ENCODE results near the gene FGF12. TPM values are rescaled to one million over a fixed set of nuclear protein-coding genes. Genes with fewer than 3 reads are reported as not detected.
"Not testable (repeated sequence)": the region's sequence is repeated elsewhere in the genome, so short reads cannot be mapped to it uniquely, and the experiment has no call there.

FGF12 gene
- total RNA-seq, 1 donor from 2014 or later = 4.5 TPM

DNA sequence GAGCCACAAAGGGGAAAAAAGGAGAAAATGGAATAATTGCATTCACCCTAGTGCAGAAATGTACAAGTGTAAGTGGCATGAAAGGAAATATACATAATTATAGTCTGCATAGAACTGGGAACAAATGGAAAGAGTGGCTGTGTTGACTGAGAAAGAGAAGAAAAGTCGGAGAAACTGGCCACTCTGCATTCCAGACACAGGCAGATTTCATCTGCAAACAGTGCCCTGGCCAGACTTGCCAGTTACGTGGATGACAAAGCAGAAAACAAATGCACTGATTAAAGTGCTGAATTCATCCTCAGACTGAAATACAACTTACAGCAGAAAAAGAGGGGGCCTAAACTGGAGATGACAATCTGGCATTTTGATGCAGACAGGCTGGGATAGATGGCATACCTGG is 129.8 kb downstream of the FGF12 start:
- DNase-seq (ENCODE audit: low spot score) = no peak

DNA sequence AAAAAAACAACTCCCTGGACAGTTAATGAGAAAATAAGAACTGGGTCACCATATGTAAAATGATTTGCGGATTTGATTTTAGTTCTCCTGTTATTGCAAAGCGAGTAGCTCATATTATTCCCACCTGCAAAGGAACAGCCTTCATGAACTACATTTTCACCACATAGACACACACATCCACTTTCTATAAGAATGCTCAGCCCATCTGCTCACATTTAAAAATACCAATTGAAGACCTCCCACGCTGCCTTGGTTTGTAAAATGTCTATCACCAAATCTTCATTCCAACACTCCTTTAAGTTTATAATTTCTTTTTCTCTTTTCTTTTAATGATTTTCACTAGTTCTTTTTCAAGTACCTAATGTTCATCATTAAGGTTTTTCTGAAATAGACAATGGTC is 148.6 kb downstream of the FGF12 start:
- DNase-seq (ENCODE audit: low spot score) = no peak

DNA sequence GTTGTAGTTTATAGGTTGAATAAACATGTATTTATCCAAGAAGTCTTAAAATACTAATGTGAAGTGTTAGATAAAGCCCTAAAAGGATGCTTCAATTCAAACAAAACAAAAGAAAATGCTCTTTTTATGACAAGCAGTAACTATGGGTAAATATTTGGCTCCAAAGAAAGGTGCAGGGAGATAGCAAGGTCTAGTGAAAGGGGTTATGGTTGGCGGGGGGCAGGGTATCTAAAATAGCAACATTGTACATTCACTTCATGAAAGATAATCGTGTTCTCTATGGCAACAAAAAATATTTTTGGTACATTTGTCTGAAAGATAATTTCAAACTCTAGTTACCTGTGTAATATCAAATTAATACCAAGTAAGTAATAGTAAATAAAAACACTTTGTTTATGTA is 149.5 kb downstream of the FGF12 start:
- DNase-seq (ENCODE audit: low spot score) = no peak

DNA sequence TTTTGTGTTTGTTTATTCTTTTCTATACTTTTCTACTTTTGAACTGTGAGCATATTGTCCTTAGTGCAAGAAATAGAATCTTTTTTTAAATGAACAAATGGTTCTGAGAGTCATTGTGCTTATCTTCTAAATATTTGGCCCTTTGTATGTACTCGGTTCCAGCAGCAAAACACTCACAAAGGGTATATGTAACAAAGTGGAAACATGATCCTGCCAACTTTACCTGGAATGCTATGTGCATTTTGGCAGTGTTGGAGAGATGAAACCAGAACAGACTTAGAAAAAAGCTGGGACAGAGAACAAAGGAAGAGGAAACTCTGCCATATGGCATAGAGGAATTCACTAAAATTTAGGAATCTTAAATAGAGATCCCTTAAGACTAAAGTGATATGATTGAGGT is 150.1 kb downstream of the FGF12 start:
- no peak for DNase-seq (ENCODE audit: low spot score)

DNA sequence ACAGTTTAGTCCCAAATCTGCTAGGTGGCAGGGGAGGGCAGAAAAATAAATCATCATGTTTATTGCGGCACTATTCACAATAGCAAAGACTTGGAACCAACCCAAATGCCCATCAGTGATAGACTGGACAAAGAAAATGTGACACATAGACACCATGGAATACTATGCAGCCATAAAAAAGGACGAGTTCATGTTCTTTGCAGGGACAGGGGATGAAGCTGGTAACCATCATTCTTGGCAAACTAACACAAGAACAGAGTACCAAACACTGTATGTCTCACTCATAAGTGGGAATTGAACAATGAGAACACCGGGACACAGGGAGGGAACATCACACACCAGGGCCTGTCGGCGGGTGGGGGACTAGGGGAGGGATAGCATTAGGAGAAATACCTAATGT is 150.6 kb downstream of the FGF12 start:
- not testable (repeated sequence) for DNase-seq (ENCODE audit: low spot score)

DNA sequence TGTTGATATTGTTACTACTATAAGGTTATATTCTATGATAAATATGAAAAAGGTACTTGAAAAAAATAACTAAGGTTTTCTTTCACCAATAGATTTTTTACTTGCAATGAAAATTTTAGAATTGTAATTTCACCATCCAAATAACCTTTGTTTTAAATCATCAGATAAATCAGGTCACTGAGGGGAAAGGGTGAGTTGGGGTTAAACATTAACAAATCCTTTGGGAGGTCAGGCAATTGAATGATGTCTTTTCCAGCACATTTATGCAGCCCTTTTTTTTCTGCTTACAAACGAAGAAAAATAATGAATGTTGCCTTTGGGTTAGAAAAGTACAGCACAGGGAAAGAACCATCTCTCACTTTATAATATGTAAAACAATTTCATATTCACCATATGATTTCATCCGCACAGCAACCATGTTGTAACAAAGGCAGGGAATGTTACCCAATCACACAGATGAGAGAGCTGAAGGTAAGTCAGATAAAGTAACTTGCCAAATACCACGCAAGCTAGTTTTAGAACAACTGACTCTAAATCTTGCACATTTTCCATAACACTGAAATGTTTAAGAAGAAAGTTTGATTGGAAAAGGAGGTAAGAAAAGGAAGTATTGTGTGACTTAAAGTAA is 151.3 kb downstream of the FGF12 start:
- no peak for DNase-seq (ENCODE audit: low spot score)

DNA sequence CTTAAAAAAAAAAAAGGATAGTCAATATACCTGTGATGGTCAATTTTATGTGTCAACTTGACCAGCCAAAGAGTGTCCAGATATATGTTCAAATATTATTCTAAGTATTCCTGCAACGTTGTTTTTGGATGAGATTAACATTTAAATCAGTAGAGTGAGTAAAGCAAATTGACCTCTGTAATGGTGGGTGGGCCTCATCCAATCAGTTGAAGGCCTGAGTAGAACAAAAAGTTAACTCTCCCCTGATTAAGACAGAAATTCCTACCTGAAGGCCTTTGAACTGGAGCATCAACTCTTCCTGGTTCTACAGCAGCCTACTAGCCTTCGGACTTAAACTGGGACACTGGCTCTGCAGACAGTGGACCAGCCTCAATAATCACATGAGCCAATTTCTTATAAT is 154.1 kb downstream of the FGF12 start:
- DNase-seq (ENCODE audit: low spot score) = no peak

DNA sequence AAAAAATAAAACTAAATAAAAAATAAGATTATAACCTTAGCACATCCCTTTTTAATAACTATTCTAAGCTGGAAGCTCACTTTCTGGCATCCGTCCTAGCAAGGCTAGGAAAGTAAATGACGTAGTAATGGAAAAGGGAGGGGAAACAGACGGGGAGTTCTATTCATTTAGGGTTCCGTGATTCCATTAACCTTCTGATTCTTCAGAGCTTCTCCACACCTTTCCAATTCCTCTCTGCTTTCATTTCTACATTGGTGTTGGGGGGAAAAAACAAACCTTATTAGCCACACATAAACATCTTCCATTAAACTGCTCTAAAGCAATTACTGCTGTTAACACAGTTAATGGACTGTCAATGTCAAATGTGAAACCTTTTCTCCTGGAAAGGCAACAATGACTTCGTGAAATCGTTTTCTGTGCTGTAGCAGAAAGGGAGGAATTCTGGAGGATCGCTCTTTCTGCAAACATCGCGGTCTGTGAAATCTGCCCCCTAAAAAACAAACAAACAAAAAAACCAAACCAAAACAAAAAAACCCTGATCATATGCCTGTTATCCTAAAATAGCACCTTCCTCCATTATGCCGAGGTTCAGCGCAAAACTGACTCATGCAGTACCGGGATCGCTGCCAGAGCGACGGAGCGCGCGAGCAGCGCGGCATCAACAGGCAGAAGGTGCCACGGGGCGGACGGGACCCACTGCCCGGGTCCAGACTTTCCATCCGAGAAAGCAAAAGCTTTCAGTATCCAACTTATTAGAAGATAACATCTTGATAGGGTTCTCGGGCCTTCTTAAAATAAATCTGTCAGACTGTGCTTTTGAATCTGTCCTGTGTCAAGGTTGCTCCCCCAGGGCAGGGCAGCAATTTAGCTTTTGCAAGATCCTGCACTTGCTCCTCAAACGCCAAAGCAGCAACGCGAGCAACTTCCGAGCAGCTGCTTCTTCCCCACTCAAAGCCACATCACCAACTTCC is 156.2 kb downstream of the FGF12 start:
- DNase-seq (ENCODE audit: low spot score) = no peak

DNA sequence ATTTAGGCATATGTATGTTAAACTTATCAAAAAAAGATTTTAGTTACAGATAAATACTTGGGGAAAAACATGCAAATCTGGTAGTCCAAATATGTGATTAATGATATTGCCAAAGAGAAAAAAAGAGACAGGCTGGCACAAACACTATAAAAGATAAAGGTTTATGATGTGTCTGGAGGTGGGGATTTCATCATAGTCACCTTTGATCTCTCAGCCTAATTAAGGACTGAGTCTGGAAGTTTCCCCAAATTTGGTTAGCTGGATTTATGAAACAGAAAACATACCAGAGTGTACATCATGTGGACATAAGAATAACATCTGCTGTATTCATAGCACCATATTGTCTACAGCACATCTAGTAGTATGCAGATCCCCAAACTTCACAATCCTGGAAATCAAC is 157.0 kb downstream of the FGF12 start:
- DNase-seq (ENCODE audit: low spot score) = no peak

DNA sequence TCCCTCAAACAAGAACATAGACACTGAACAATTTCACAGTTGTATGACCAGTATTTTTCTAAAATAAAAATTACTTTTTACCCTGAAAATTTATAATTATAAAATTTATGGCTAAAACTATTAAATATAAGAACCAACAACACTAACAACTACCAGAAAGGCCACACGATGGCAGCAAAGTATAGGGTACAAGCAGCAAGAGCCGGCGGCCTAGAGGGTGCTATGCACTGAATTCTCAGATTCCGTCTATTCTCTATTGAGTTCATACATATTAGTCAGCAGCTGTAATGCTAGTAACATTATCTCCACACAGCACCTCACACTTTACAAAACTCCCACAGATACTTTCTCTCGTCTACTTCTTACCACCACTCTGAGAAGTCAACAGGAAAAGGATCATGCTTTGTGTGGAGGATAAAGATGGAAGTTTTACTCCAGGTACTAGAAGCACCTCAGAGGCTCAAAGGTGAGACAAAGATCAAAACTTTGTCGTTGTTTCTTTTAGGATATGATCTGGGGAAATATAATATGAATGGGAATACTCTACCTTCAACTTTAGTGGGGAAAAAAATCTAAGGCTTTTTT is 160.5 kb downstream of the FGF12 start:
- DNase-seq (ENCODE audit: low spot score) = no peak

DNA sequence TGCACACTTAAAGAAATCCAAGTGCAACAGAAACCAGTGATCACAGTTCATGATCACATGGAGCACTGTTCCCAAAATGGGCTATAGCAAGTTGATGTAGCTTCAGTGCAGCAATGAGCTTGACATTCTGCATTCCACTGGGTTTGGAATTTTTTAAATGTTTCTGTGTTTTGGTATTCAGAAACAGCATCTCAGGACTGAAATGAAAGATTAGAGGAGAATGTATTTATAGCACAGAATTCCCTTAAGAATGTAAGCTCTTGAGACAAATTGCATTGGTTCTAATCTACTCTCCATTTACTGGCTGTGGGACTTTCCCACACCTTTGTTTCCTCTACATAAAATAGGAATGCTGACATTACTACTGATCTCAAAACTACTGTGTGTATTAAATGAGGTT is 162.7 kb downstream of the FGF12 start:
- DNase-seq (ENCODE audit: low spot score) = no peak

DNA sequence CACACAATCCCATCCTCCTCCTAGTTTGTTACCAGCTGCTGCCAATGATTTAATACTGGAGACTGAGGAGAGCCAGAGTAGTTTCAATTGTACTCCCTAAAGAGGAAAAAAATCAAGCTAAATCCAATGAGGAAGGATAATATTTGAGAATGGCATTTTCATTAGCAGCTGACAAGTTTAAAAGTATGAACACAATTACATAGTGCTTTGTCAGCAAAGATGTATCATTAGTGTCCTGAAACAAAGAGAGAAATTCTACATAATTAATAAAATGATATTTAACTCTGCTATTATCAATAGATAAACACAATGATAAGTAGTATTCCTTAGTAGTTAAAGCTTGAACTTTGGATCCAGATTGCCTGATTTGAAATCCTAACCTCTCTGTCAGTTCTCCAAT is 163.9 kb downstream of the FGF12 start:
- no peak for DNase-seq (ENCODE audit: low spot score)

DNA sequence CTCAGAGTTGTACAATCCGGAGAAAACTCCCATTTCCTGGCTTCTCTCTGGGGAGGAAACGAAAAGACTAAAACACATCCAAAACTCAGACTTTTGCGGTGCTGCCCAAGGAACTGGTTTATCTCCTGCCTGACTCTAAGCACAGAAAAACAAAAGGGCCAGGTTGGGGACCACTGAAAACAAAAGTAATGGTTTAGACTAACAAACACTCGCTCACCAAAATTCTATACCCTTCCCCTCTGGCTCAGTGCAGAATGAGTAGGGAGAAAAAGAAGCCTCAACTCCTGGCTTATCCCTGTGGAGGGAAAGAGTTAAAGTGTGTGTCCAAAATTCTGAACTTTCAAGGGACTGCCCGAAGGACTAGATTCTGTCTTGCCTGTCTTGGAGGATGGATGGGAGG is 173.6 kb downstream of the FGF12 start:
- DNase-seq (ENCODE audit: low spot score) = no peak

DNA sequence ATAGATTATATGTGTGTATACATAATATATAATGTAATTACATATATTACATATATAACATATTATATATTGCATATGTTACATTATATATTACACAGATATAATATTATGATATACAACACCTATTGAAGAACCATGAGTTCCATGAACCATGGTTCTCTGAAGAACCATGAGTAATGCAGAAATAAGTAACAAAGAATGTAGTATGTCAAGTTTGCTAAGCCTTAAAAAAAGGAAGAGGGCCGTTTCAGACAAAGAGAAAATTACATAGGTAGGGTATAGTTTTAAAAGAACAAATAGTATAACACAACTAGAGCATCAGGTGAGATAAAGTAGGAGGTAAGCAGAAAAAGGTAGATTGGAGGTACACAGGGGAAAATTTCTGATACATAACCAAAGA is 177.0 kb downstream of the FGF12 start:
- no peak for DNase-seq (ENCODE audit: low spot score)

DNA sequence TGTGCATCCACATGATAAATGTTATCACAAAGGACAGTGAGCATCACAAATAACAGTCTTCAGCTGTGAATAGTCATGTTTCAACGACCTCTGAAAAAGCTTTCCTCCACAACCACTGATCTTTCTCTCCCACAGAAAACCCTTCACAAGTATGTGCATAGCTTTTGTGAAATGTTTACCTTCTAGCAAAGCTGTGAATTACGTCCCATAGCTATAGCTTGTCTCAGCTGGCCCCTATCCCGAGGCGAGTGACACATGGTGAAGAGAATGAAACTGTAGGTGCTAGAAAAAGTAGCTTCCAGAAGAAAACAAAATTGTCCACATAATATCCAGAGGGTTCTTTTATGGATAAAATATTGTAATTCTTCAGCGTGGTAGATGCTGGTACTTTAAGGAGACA is 182.0 kb downstream of the FGF12 start:
- DNase-seq (ENCODE audit: low spot score) = no peak

DNA sequence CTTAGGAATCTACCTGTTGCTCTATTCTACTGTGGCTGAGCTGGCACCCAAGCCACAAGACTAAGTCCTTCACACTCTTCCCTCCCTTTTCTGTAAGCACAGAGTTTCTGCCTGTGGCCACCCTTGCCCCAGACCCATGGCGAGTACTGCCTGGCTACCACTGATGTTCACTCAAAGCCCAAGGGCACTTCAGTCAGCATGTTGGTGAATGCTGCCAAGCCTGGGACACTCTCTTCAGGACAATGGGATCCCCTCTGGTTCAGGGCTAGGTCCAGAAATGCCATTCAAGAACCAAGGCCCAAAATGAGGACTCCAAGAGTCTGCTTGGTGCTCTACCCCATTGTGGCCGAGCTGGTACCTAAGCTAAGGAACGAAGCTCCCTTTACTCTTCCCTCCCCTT is 184.2 kb downstream of the FGF12 start:
- no peak for DNase-seq (ENCODE audit: low spot score)

DNA sequence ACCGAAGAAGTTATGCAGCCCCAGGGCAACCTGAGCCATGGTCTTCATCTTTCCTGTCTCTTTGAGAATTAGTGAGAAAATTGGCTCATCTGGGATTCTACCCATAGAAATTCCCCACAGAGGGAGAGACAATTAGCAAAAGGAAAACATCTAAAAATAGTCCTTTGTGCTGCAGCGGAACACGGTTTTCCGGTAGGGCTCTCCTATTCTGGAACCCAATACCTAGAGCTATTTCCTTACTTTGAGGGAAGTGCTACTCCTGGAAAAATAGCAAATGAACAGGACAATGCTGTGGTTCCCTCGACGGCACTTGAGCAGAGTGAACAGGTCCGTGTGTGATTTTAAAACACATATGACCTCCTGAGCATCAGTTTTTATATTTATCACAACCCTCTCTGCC is 210.5 kb downstream of the FGF12 start:
- DNase-seq (ENCODE audit: low spot score) = no peak

DNA sequence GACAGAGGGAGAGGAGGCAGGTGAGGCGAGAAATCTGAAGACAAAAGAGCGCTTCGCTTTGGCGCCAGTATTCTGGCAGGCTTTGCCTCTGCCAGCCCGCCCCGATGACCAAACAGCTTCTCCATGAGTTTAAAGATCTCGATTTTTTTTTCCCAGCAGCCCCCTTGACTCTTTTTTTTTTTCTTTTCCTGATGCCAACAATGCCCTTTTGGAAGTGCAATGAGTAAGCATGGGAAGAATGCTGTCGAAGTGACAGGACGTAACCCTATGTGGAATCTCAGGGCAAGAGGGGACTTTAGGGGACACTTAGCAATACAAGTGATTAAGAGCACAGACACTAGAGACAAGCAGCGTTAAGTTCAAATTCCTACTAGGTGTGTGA is 211.7 kb downstream of the FGF12 start:
- DNase-seq (ENCODE audit: low spot score) = no peak

DNA sequence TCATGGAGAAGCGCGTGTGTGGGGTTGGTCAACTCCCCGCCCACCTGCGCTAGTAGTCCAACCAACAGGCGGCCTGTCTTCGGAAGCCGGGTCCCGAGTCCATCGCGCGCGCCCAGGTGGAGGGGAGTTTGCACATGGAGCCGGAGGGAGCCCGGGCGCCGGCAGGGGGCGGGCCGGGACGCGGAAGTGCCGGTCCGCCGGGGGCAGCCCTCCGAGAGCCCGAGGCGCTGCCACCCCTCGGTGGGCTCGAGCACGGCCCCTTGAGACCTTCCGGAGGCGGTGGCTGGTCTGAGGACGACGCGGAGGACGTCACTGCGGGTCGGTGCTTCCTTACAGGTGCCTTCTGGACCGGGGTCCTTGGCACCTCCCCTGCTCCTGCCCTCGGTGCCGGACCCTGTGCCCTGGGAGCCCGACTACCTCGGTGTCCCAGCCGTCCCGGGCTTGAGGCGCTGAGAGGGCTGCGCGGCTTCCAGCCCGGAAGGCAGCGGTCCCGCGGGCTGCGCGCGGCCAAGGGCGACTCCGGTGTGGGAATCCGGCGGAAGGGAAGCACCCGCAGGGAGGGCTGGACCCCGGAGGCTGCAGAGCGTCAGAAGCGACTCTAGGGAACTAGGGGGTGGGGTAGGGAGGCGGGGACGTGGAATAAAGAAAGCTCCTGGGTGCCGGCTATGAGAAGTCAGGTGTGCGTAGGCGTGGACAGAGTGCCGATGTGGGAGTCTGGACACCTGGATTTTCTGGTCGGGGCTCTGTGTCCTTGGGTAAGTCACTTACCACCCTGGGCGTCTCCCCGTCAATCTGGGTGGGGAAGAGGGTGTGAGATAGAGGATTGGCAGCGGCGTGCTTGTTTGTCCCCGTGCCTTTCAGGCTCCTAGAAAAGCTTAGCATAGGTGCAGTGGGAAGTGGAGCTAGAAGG is 212.3 kb downstream of the FGF12 start:
- DNase-seq (ENCODE audit: low spot score) = no peak

DNA sequence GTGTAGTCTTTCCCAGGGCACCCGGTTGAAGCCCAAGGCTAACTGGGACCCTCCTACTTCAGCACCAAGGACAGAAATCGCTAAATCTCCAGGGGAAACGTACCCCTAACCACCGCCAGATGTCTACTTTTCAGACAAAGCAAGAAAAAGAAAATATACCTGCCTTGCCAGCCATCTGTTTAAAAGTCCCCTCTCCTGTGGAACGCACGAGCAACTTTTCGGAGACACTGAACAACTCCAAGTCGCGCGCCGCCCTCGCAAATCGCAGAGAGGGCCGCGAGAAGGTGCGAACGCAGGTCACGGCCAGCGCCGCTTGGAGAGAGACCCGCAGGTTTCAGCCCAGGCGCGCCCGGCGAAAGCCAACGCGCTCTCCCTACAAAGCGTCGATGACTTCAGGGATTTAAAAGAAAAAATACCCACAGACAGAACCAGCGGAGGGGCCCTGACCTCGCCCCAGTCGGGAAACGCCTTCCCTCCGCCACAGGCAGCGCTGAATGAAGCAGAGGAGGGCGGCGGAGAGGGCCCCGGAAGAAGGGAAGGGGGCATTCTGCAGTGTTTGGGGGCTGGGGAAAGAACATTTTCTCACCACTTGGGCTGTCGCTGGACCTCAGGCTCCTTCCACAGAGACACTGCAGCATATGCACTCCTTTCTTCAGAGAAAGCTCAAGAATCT is 213.1 kb downstream of the FGF12 start:
- no peak for DNase-seq (ENCODE audit: low spot score)

DNA sequence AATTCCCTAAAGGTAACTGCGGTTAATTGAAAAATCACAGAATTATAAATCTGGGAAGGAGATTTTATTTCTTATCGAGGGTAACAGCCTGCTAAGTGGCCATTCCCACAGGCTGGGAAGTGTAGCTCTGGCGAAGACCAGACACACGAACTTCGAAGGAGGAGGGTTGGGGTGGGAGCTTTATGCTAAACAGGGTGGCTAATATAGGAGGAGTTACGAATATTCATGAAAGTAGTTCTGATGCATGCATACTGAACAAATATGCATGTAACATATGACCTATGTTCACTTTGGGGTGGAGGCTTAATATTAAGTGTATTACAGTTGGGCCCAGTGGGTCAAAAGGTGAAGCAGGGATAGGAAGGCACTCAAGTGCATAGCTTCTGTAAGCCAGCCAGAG is 221.6 kb downstream of the FGF12 start:
- no peak for DNase-seq (ENCODE audit: low spot score)
